Measurements from ENCODE around the gene MAD2L1.
"Not testable (repeated sequence)": the region's sequence is repeated elsewhere in the genome, so short reads cannot be mapped to it uniquely, and the experiment has no call there.

MAD2L1 gene

GRCh38 chr4:120066517-120067340 lies at the start of gene MAD2L1:
Gene MAD2L1, minus strand, starts transcription at chr4:120066848. Its CDS starts 114 bp downstream, at chr4:120066734.
- peak; percentile 99 for DNase-seq (ENCODE audit: extremely low read depth in 1 of 2, low read depth in 1 of 2)

- no peak for DNase-seq (ENCODE audit: extremely low read depth in 1 of 2, low read depth in 1 of 2)
Observed at GRCh38 chr4:120111745-120112144, 45.1 kb upstream of the MAD2L1 start.

GRCh38 chr4:120109406-120109805 lies 42.8 kb upstream of the MAD2L1 start:
- no peak for DNase-seq (ENCODE audit: extremely low read depth in 1 of 2, low read depth in 1 of 2)

GRCh38 chr4:120105472-120105871 lies 38.8 kb upstream of the MAD2L1 start:
- DNase-seq (ENCODE audit: extremely low read depth in 1 of 2, low read depth in 1 of 2), result no peak

- no peak for DNase-seq (ENCODE audit: extremely low read depth in 1 of 2, low read depth in 1 of 2)
Observed at GRCh38 chr4:120096508-120097297, 30.1 kb upstream of the MAD2L1 start.

- no peak for DNase-seq (ENCODE audit: extremely low read depth in 1 of 2, low read depth in 1 of 2)
Observed at GRCh38 chr4:120088507-120088906, 21.9 kb upstream of the MAD2L1 start.

GRCh38 chr4:120088066-120088465 lies 21.4 kb upstream of the MAD2L1 start:
- DNase-seq (ENCODE audit: extremely low read depth in 1 of 2, low read depth in 1 of 2), result not testable (repeated sequence)

GRCh38 chr4:120085705-120086104 lies 19.1 kb upstream of the MAD2L1 start:
- DNase-seq (ENCODE audit: extremely low read depth in 1 of 2, low read depth in 1 of 2), result no peak

DNA sequence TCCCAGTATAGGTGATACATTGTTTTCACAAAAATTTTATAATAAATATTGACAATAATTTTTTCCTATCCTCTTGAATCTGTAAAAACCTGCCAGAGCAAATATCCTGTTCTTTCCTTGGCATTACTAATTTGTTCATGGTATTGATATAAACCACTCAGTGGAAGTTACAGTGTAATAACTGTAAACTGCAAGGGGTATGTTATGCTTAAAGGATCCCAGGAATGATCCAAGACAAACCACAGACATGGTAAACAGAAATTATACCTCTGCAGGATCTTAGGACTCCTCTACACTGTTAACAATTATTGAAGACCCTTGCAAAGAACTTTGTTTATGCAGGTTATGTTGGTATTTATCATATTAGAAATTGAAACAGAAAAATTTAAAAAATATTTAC lies 17.7 kb upstream of the MAD2L1 start:
- no peak for DNase-seq (ENCODE audit: extremely low read depth in 1 of 2, low read depth in 1 of 2)

DNA sequence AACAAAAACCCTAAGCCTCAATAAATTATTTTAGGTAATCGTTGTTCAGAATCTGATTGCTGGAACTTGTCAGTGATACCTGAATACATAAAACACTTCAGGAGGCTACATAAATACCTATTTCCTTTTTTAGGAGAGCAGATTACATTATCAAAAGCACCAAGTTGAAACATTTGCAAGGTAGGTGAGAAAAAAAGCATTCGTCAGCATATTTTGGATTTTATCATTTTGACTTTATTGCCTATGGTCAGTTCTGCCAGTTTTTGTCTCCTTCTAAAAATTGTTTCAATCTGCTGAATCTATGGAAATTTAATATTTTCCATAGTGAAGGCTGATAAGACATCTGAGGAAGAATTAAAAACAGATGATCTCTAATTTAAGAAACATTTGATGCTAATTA lies 16.5 kb upstream of the MAD2L1 start:
- DNase-seq (ENCODE audit: extremely low read depth in 1 of 2, low read depth in 1 of 2), result no peak

DNA sequence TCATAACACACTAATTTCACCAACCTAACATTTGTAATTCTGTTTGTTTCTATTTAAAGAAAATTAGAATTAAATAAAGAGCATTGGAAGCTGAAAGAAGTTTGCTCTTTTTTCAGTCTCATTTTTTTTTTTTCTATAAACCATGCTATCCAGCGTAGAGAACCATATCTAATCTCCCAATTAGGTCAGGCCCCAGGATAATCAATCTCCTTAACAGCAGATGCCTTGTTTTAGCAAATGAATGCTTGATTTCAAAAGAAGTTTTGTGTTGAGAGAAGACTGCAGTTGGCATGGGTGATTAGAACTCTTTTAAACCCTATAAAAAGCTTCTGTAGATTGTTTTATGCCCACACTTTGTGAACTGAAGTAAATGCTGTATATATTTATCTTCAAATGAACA lies 15.6 kb upstream of the MAD2L1 start:
- no peak for DNase-seq (ENCODE audit: extremely low read depth in 1 of 2, low read depth in 1 of 2)

GRCh38 chr4:120081726-120082125 lies 15.1 kb upstream of the MAD2L1 start:
- no peak for DNase-seq (ENCODE audit: extremely low read depth in 1 of 2, low read depth in 1 of 2)

GRCh38 chr4:120080533-120080932 lies 13.9 kb upstream of the MAD2L1 start:
- DNase-seq (ENCODE audit: extremely low read depth in 1 of 2, low read depth in 1 of 2), result no peak

DNA sequence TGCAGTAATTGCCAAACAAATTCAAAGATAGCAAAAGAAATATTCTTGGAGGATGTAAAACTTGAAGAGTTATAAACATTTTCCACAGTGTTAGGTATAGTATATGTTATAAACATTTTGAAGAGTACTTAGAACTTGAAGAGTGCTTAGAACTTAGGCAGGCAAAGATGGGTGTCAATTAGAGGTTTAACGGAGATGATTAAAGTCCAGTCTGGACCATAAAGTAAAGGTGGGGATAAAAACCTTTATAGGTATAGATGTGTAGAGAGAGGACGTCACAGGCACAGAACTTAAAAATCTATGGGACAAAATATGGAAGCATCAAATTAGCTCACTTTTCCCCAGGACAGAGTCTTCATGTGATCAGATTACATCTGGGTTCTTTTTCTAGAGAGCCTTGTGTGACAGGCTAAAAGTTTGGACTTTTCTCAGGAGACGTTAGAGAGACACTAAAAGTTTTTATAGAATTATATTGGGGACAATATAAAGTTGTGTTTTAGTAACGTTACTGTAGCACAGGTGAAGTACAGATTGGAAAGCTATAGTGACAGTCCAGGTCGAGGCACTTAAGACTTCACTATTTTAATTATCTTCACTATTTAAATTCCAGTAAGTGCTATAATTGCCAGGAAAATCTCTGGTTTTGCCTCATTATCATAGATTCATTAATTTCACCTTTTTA lies 13.3 kb upstream of the MAD2L1 start:
- no peak for DNase-seq (ENCODE audit: extremely low read depth in 1 of 2, low read depth in 1 of 2)

DNA sequence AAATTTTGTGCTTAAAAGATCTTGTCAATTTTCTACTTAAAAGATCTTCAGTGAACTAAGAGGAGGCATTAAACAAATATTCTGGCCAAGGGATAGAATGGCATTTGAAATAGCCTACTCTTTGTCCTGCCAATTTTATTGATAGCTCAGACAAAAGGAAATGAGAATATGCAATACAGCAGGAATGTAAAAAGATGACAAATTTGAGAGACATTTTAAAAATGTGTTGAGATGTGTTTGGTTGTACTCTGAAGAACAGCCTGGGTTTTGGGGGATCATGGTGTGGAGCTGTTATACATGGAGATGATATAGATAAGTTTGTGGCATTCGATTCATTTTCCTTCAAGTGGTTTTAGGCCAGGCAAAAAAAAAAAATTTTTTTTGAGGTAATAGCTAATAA lies 11.6 kb upstream of the MAD2L1 start:
- DNase-seq (ENCODE audit: extremely low read depth in 1 of 2, low read depth in 1 of 2), result no peak

DNA sequence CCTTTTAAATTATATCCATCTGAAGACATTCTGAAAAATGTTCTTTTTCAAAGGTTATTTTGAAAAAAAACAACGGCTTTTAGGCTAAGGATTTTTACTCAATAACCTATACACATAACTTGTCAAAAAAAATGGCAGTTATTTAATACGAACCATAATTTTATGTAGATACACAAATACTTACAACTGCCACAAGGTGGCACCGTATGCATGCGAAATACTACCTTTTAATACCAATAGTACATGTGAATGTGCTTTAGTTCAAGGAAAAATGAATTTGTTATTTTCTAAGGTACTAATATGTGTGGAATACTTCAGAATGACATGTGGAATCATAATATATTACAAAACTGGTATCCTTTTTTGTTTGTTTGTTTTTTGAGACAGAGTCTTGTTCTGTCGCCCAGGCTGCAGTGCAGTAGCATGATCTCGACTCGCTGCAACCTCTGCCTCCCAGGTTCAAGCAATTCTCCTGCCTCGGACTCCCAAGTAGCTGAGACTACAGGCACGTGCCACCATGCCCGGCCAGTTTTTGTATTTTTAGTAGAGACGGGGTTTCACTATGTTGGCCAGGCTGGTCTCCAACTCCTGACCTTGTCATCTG lies 4.6 kb upstream of the MAD2L1 start:
- DNase-seq (ENCODE audit: extremely low read depth in 1 of 2, low read depth in 1 of 2), result no peak

DNA sequence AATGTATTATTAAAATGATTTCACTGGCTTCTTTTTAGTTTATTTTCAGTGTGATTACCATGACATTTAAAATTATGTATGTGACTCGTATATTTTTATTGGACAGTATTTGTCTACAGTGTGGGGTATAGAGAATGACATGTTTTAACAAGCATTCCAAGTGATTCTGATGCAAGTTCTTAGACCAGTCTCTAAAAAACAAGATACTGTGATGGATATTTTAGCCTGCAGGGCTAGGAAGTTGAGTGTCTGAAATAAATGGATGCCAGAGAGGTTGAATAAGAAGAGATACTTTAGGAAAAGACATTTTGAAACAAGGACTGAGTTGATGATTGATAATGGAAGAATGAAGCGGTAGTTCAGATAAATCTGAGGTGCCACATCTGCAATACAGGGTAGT lies 3.5 kb upstream of the MAD2L1 start:
- no peak for DNase-seq (ENCODE audit: extremely low read depth in 1 of 2, low read depth in 1 of 2)

- no peak for DNase-seq (ENCODE audit: extremely low read depth in 1 of 2, low read depth in 1 of 2)
Observed at GRCh38 chr4:120065974-120066516, 603 bp downstream of the MAD2L1 start.

DNA sequence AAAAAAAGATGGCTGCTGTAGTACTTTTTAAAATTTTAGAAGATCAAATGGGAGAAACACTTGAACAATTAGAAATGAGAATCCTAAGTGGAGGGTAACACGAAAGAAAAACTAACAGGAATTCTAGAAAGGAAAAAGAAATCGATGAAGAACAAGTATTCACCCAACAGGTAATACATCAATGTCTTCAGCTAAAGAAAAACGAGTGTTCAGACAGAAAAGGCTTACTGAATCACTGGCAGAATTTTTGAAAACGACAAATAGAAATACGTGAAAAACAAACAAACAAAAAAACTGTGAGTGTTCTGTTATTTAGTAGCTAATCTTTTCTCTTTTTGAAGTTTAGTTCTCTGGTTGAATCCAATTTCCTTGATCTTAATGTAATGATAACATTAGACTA lies 1.8 kb downstream of the MAD2L1 start:
- DNase-seq (ENCODE audit: extremely low read depth in 1 of 2, low read depth in 1 of 2), result no peak

- not testable (repeated sequence) for DNase-seq (ENCODE audit: extremely low read depth in 1 of 2, low read depth in 1 of 2)
Observed at GRCh38 chr4:120063711-120064110, 2.9 kb downstream of the MAD2L1 start.

GRCh38 chr4:120062663-120063195 lies 3.9 kb downstream of the MAD2L1 start:
- no peak for DNase-seq (ENCODE audit: extremely low read depth in 1 of 2, low read depth in 1 of 2)
